ENCODE results near the gene SLC25A45. TPM values are rescaled to one million over a fixed set of nuclear protein-coding genes. Genes with fewer than 3 reads are reported as not detected.

SLC25A45 gene
- total RNA-seq, 1 donor from 2014 or later: 5.3 TPM

DNA sequence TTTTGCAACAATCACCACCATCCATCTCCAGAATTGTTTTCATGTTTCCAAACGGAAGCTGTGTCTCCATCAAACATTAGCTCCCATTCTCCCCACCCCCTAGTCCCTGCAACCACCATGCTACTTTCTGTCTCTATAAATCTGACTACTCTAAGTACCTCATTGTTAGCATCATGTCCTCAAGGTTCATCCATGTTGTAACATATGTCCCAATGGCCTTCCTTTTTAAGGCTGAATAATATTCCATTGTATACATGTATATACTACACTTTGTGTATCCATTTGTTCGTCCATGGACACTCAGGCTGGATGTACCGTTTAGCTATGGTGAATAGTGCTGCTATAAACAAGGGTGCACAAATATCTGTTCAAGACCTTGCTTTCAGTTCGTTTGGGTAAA, 57.0 kb downstream of the SLC25A45 start:
- H3K4me3 Mint-ChIP-seq (ENCODE audit: low read depth): no peak overlapping the region
- no peak overlapping the region for H3K27ac Mint-ChIP-seq
- peaks cover 2% of the 10 kb centered on the region for H3K27me3 Mint-ChIP-seq
- TF ChIP-seq, protein P1, sequence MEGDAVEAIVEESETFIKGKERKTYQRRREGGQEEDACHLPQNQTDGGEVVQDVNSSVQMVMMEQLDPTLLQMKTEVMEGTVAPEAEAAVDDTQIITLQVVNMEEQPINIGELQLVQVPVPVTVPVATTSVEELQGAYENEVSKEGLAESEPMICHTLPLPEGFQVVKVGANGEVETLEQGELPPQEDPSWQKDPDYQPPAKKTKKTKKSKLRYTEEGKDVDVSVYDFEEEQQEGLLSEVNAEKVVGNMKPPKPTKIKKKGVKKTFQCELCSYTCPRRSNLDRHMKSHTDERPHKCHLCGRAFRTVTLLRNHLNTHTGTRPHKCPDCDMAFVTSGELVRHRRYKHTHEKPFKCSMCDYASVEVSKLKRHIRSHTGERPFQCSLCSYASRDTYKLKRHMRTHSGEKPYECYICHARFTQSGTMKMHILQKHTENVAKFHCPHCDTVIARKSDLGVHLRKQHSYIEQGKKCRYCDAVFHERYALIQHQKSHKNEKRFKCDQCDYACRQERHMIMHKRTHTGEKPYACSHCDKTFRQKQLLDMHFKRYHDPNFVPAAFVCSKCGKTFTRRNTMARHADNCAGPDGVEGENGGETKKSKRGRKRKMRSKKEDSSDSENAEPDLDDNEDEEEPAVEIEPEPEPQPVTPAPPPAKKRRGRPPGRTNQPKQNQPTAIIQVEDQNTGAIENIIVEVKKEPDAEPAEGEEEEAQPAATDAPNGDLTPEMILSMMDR (IDR thresholded peaks at IDR 0.05; ENCODE audit: unreplicated experiment): no peak
- peaks cover 3% of the 10 kb centered on the region for H3K4me1 Mint-ChIP-seq (ENCODE audit: low read depth)
- no peaks in the 10 kb centered on the region for H3K9me3 Mint-ChIP-seq (ENCODE audit: low read depth)
- no peak for DNase-seq (ENCODE audit: low spot score, unreplicated experiment)
- peaks cover 1% of the 10 kb centered on the region for H3K36me3 Mint-ChIP-seq (ENCODE audit: insufficient read depth)

Other genes starting within 250 kb of the SLC25A45 start
- 48.4 and 49.0 TPM in 2 replicates for gene SYVN1, start 248.1 kb downstream of the SLC25A45 start, total RNA-seq
- gene SPDYC, start 212.4 kb downstream of the SLC25A45 start, total RNA-seq: not detected in 2 replicates
- gene CAPN1, start 200.7 kb downstream of the SLC25A45 start, total RNA-seq: 239 and 245 TPM in 2 replicates
- 24.4 and 27.4 TPM in 2 replicates for gene POLA2, start 120.7 kb downstream of the SLC25A45 start, total RNA-seq
- 5.3 and 5.9 TPM in 2 replicates for gene CDC42EP2, start 67.8 kb downstream of the SLC25A45 start, total RNA-seq
- 81.9 and 96.5 TPM in 2 replicates for gene DPF2, start 48.8 kb downstream of the SLC25A45 start, total RNA-seq
- 3.0 and 3.8 TPM in 2 replicates for gene TIGD3, start 27.9 kb downstream of the SLC25A45 start, total RNA-seq
- gene FRMD8, start 4.0 kb upstream of the SLC25A45 start, total RNA-seq: 27.3 and 27.5 TPM in 2 replicates
- gene NEAT1, start 40.2 kb upstream of the SLC25A45 start, total RNA-seq: 78.8 and 99.9 TPM in 2 replicates
- gene MALAT1, start 116.4 kb upstream of the SLC25A45 start, total RNA-seq: 16,546 and 17,116 TPM in 2 replicates
- 61.4 and 66.3 TPM in 2 replicates for gene SCYL1, start 142.4 kb upstream of the SLC25A45 start, total RNA-seq
- gene LTBP3, start 175.7 kb upstream of the SLC25A45 start, total RNA-seq: 55.3 and 57.7 TPM in 2 replicates
- gene ZNRD2, start 187.8 kb upstream of the SLC25A45 start, total RNA-seq: 25.3 and 25.9 TPM in 2 replicates
- gene FAM89B, start 189.9 kb upstream of the SLC25A45 start, total RNA-seq: 62.5 and 65.0 TPM in 2 replicates
- gene EHBP1L1, start 193.4 kb upstream of the SLC25A45 start, total RNA-seq: 13.0 and 15.2 TPM in 2 replicates
- 0.95 and 1.7 TPM in 2 replicates for gene KCNK7, start 213.2 kb upstream of the SLC25A45 start, total RNA-seq
- gene MAP3K11, start 231.6 kb upstream of the SLC25A45 start, total RNA-seq: 61.4 and 63.8 TPM in 2 replicates
- gene PCNX3, start 233.1 kb upstream of the SLC25A45 start, total RNA-seq: 59.5 and 66.0 TPM in 2 replicates